Esophagus squamous epithelium (tissue), 4 donors: ENCODE data around the gene MAN1C1.

Experiments used
- CTCF ChIP-seq, 6 experiments: fragments of 450-650 bp in 4 of 6; fragments of 200-600 bp in 2 of 6; sonication (generic) in 2 of 6; IDR thresholded peaks; one replicate each; pipeline ENCODE4 v1.5.1; 2016 to 2019; ENCODE audit warnings: antibody characterized with exemption in 6 of 6, mild to moderate bottlenecking in 4 of 6, moderate library complexity in 4 of 6
- POLR2A ChIP-seq, 4 donors: fragments of 450-650 bp; IDR thresholded peaks; one replicate each; pipeline ENCODE4 v1.6.1; 2017; ENCODE audit warnings: antibody characterized with exemption in 4 of 4, mild to moderate bottlenecking in 4 of 4, moderate library complexity in 3 of 4

GRCh38 chr1:25577134-25577920 lies 39.3 kb upstream of the MAN1C1 start:
- TF ChIP-seq CTCF (IDR thresholded peaks at IDR 0.05) (no peak), POLR2A (IDR thresholded peaks at IDR 0.05) (no peak)
